ENCODE results near the gene B3GALT5. TPM values are rescaled to one million over a fixed set of nuclear protein-coding genes. Genes with fewer than 3 reads are reported as not detected.

The B3GALT5 gene
- total and polyA plus RNA-seq, 10 donors: 0.02 to 0.34 (median 0.13) TPM; not detected in 1

DNA sequence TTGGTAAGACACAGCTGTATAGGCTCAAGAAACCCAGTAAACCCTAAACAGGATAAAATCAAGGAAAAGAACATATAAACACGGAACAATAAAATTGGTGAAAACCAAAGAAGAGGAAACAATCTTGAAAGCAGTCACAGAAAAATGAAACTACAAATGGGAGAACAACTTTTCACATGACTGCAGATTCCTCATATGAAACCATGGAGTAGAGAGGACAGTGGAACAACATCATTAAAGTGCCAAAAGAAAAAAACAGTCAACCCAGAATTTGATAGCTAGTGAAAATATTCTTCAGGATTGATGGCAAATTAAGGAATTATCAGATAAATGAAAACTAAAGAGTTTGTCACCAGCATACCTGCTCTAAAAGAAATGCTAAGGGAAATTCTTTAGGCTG is 23.9 kb upstream of the B3GALT5 start:
- Histone ChIP-seq H3K9me3 (peaks cover 0 to 35% (median 14%) of the 10 kb centered on the region in 8 donors), H3K4me3 (no peak overlapping the region), H3K4me1 (no peaks in the 10 kb centered on the region), H3K36me3 (no peaks in the 10 kb centered on the region), H3K27ac (no peak overlapping the region), H3K27me3 (replicated peaks in 1 of 7) (no peaks in the 10 kb centered on the region)
- intact Hi-C loops (cut with DNase I; ENCODE audit: low total_unique reads): no loop called here
- no peak for TF ChIP-seq POLR2AphosphoS5 (IDR thresholded peaks at IDR 0.05)
- TF ChIP-seq POLR2A (IDR thresholded peaks at IDR 0.05): no peak
- TF ChIP-seq, protein P1, sequence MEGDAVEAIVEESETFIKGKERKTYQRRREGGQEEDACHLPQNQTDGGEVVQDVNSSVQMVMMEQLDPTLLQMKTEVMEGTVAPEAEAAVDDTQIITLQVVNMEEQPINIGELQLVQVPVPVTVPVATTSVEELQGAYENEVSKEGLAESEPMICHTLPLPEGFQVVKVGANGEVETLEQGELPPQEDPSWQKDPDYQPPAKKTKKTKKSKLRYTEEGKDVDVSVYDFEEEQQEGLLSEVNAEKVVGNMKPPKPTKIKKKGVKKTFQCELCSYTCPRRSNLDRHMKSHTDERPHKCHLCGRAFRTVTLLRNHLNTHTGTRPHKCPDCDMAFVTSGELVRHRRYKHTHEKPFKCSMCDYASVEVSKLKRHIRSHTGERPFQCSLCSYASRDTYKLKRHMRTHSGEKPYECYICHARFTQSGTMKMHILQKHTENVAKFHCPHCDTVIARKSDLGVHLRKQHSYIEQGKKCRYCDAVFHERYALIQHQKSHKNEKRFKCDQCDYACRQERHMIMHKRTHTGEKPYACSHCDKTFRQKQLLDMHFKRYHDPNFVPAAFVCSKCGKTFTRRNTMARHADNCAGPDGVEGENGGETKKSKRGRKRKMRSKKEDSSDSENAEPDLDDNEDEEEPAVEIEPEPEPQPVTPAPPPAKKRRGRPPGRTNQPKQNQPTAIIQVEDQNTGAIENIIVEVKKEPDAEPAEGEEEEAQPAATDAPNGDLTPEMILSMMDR (IDR thresholded peaks at IDR 0.05 in 8 of 11, conservative IDR thresholded peaks at IDR 0.05 in 3 of 11): no peak
- no peak for DNase-seq
- WGBS, 5 donors: 38 to 81% (median 45%) methylated on average over 1 of the region's 1 CpG

DNA sequence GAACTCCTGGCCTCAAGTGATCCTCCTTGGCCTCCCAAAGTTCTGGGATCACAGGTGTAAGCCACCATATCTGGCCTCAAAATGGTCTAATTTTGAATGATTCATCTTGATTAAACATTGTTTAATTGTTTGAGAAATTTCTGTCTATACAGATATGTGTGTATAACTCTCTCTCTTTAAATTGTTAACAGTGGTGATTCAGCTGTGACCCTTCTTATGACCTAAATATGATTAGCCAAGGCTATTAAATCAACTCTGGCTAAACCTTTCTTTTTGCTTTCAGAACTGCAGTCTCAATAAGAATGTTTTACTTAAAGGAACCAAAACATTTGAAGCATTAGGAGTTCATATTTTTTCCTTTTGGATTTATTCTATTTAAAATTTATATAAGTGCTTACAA is 19.2 kb upstream of the B3GALT5 start:
- H3K36me3 ChIP-seq: no peaks in the 10 kb centered on the region
- intact Hi-C loops (cut with DNase I; ENCODE audit: low total_unique reads): no loop called here

DNA sequence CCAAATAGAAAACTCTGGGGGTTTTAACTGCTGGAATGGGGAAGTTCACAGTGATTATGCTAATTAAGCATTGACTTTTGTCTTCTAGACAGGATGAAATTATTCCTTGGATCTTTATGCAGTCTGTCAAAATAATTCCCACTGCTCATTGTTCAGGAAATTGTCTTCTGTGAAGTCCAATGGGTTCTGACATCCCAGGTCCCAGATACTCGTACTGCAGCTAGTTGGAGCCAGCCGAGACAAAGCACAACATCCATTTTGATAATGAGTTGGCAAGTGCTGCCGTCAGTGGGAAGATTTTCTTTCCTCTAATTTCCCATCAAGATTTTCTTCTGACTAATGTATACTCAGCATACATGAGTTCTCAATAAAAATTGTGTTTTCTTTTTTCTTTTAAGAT is 17.3 kb upstream of the B3GALT5 start:
- Histone ChIP-seq H3K9me3 (peaks cover 0 to 7% (median 0%) of the 10 kb centered on the region in 8 donors), H3K4me1 (no peaks in the 10 kb centered on the region), H3K36me3 (no peaks in the 10 kb centered on the region), H3K27ac (no peak overlapping the region), H3K27me3 (replicated peaks in 1 of 7) (peaks cover 0 to 4% (median 0%) of the 10 kb centered on the region in 7 donors), H3K4me3 (no peak overlapping the region)
- intact Hi-C loops (cut with DNase I; ENCODE audit: low total_unique reads): no loop called here
- no peak for DNase-seq
- no peak for TF ChIP-seq POLR2AphosphoS5 (IDR thresholded peaks at IDR 0.05)
- TF ChIP-seq, protein P1 (IDR thresholded peaks at IDR 0.05 in 8 of 11, conservative IDR thresholded peaks at IDR 0.05 in 3 of 11): no peak
- TF ChIP-seq POLR2A (IDR thresholded peaks at IDR 0.05): no peak
- WGBS, 5 donors: 79 to 88% (median 87%) methylated on average over 3 of the region's 3 CpGs

More for the DNA sequence above, 19.2 kb upstream of the B3GALT5 start:
- no peak overlapping the region for H3K4me3 ChIP-seq
- H3K9me3 ChIP-seq: peaks cover 0 to 14% (median 4%) of the 10 kb centered on the region in 8 donors
- no peak overlapping the region for H3K27ac ChIP-seq
- H3K27me3 ChIP-seq (replicated peaks in 1 of 7): no peaks in the 10 kb centered on the region
- DNase-seq: no peak
- no peak for TF ChIP-seq POLR2A (IDR thresholded peaks at IDR 0.05)
- TF ChIP-seq POLR2AphosphoS5 (IDR thresholded peaks at IDR 0.05): no peak
- TF ChIP-seq, protein P1 (IDR thresholded peaks at IDR 0.05 in 8 of 11, conservative IDR thresholded peaks at IDR 0.05 in 3 of 11): no peak
- H3K4me1 ChIP-seq: no peaks in the 10 kb centered on the region

DNA sequence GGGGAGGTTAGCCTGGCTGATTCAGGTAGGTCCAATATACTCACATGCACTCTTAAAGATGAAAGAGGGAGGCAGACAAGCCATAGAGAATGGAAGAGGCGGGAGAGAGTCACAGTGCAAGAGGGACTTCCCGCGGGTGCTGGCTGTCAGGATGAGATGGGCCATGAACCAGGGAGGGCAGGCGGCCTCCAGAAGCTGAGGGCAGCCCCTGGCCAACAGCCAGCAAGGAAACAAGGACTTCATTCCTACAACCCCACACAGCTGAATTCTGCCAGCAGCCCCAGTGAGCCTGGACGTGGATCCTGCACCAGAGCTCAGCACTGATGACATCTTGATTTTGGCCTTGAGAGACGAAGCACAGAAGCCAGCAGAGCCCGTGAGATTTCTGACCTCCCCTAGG is 15.1 kb upstream of the B3GALT5 start:
- Histone ChIP-seq H3K27me3 (replicated peaks in 1 of 7) (peaks cover 0 to 6% (median 0%) of the 10 kb centered on the region in 7 donors), H3K36me3 (no peaks in the 10 kb centered on the region), H3K27ac (no peak overlapping the region), H3K4me1 (no peaks in the 10 kb centered on the region), H3K9me3 (peaks cover 0 to 7% (median 0%) of the 10 kb centered on the region in 8 donors), H3K4me3 (no peak overlapping the region)
- TF ChIP-seq POLR2A (IDR thresholded peaks at IDR 0.05) (no peak), POLR2AphosphoS5 (IDR thresholded peaks at IDR 0.05) (peak in 2 of 3 donors; percentile 30 to 52)
- 50 to 62% (median 59%) methylated on average over 7 of the region's 7 CpGs for WGBS, 5 donors
- intact Hi-C loops (cut with DNase I; ENCODE audit: low total_unique reads): no loop called here
- DNase-seq: no peak

Measured in spleen (tissue), 11 donors.